Heart right ventricle (tissue), 16 donors: ENCODE results near the gene PEX11A. TPM values are rescaled to one million over a fixed set of nuclear protein-coding genes. Genes with fewer than 3 reads are reported as not detected.

ENCODE experiments used
- ATAC-seq, 8 donors: fragments of 200-7000 bp; cut with Tn5 transposase; one replicate each; pipeline ENCODE4 v1.9.1; 2020; ENCODE audit warnings: mild to moderate bottlenecking in 8 of 8, moderate library complexity in 8 of 8, moderate number of reproducible peaks in 1 of 8
- DNase-seq, 2 donors: peaks; one replicate each; pipeline ENCODE4 v3.0.0-alpha.2; 2020
- H3K27ac ChIP-seq, 10 donors: fragments of 200-600 bp; sonication (generic) in 2 of 10; one replicate each; pipeline versions ENCODE4 v1.5.0 to v1.8.0; 2020 to 2022; ENCODE audit warnings: mild to moderate bottlenecking in 3 of 10
- H3K27me3 ChIP-seq, 7 donors: fragments of 200-600 bp; one replicate each; pipeline ENCODE4 v1.8.0; 2021 to 2022; ENCODE audit warnings: mild to moderate bottlenecking in 2 of 7
- H3K36me3 ChIP-seq, 9 donors: fragments of 200-600 bp; sonication (generic) in 1 of 9; one replicate each; pipeline versions ENCODE4 v1.5.0 to v1.8.0; 2020 to 2022; ENCODE audit warnings: mild to moderate bottlenecking in 2 of 9
- H3K4me1 ChIP-seq, 9 donors: fragments of 200-600 bp; sonication (generic) in 1 of 9; one replicate each; pipeline versions ENCODE4 v1.5.0 to v1.8.0; 2020 to 2022; ENCODE audit warnings: mild to moderate bottlenecking in 4 of 9
- H3K4me3 ChIP-seq, 10 donors: fragments of 200-600 bp; sonication (generic) in 2 of 10; one replicate each; pipeline versions ENCODE4 v1.5.0 to v1.8.0; 2020 to 2022; ENCODE audit warnings: mild to moderate bottlenecking in 7 of 10, moderate library complexity in 2 of 10
- H3K9me3 ChIP-seq, 11 donors: fragments of 200-600 bp in 10 of 11; sonication (generic) in 2 of 11; one replicate each; pipeline versions ENCODE4 v1.5.0 to v1.8.0; 2013 to 2022; ENCODE audit warnings: mild to moderate bottlenecking in 2 of 11, control low read depth in 1 of 11, moderate library complexity in 1 of 11
- CTCF ChIP-seq, 9 donors: fragments of 200-600 bp; sonication (generic) in 2 of 9; IDR thresholded peaks; one replicate each; pipeline versions ENCODE4 v1.5.0 to v1.8.0; 2021 to 2022; ENCODE audit warnings: antibody characterized with exemption in 9 of 9, mild to moderate bottlenecking in 5 of 9, moderate library complexity in 1 of 9
- WGBS, 2 donors: extraction: QIAGEN DNeasy Blood & Tissue Kit; methylation state at CpG; one replicate each; pipeline ENCODE4 v1.1.7; 2013; ENCODE audit warnings: inconsistent platforms in 1 of 2; 5-methylcytosine and 5-hydroxymethylcytosine counted together
- intact Hi-C, 10 donors: fragments of 100-400 bp; cut with DNase I; formaldehyde crosslinking; loops; one replicate each; pipeline versions ENCODE4 v1.11.1 to v1.14.2; 2022
- polyA plus RNA-seq, 2 donors: library from polyadenylated mRNA; stranded (reverse); fragments of 200-250 nt; gene quantifications; one replicate each; pipeline ENCODE4 v1.2.3, GENCODE V29; 2013
- total RNA-seq, 10 donors: library from RNA; stranded (reverse); fragmentation: NEBNext Ultra II Directional in 3 of 10; extraction: Animal tissue kit (Norgen Biotek cat#: 25700) in 3 of 10; gene quantifications; one replicate each; pipeline versions ENCODE4 v1.2.1 to v1.2.4, GENCODE V29; 2021 to 2023
- donor health status: Arrhythmogenic right ventricular cardiomyopathy.
- donor health status: ischemic (EF 13 %, LVEDD 7.1; RV severe dilation, severe dysfunction).
- donor health status: healthy with polysubstance abuse.
- donor health status: DM: no; HTN: yes; CAD: no.
- donor health status: DM: no; HTN: no; CAD: no.
- donor health status: ischemic (EF 25% LVEDD 6.9; RV normal size, moderate dysfunction).
- donor health status: ischemic (EF 25% LVEDD 5.7; RV mildly dilated, moderate dysfunction).
- donor health status: healthy.
- donor health status: DM: yes; HTN: yes; CAD: no.
- donor health status: Ischemic cardiomyopathy.
- donor health status: ischemic (EF 35%, LVEDD 5.7; RV mildly dilated, moderate dysfunction).
- donor health status: nonischemic (EF 11% LVEDD 7.7; RV severe dilation, severe dysfunction).
- donor health status: DM: yes; HTN: yes; CAD: no.
- donor health status: PGD.
- donor health status: ischemic (EF 29% LVEDD 5.4; RV normal size, mild dysfunction).
- donor health status: nonischemic (EF 23%, LVEDD 6.1; RV moderate dilation, normal function).

PEX11A gene
- total and polyA plus RNA-seq, 12 donors = 6.0 to 14.3 (median 8.8) TPM

- intact Hi-C loops = no loop called here
- peaks cover 0 to 65% (median 19%) of the 10 kb centered on the region in 9 donors for H3K36me3 ChIP-seq
- ATAC-seq = no peak
Observed at GRCh38 chr15:89631902-89632264, 58.7 kb downstream of the PEX11A start.

More at GRCh38 chr15:89631902-89632264, 58.7 kb downstream of the PEX11A start:
- Histone ChIP-seq H3K9me3 (peaks cover 0 to 6% (median 0%) of the 10 kb centered on the region in 11 donors), H3K4me1 (no peaks in the 10 kb centered on the region), H3K27ac (no peak overlapping the region), H3K27me3 (no peaks in the 10 kb centered on the region), H3K4me3 (no peak overlapping the region)
- no peak for DNase-seq
- TF ChIP-seq CTCF (IDR thresholded peaks at IDR 0.05) = no peak
- WGBS, 2 donors = 87 to 88% methylated on average over 10 of the region's 10 CpGs

Other genes with a start within 250 kb of the PEX11A start
- gene RHCG, start 194.2 kb downstream of the PEX11A start, total RNA-seq = 1 to 10 TPM in 1 of 10 donors, under 1 TPM in 4, not detected in 5; 0.32 to 1.4 (median 0.77) TPM
- 1 to 10 TPM in 1 of 2 donors, not detected in 1; 1.9 TPM for gene RHCG, start 194.2 kb downstream of the PEX11A start, polyA plus RNA-seq
- under 1 TPM in 4 of 10 donors, not detected in 6; 0.04 to 0.93 (median 0.15) TPM for gene TICRR, start 115.3 kb downstream of the PEX11A start, total RNA-seq
- gene TICRR, start 115.3 kb downstream of the PEX11A start, polyA plus RNA-seq = under 1 TPM; under 0.01 to 0.01 TPM
- 1 to 10 TPM; 1.6 to 4.7 (median 3.1) TPM for gene KIF7, start 35.3 kb downstream of the PEX11A start, total RNA-seq
- 1 to 10 TPM; 1.5 to 3.7 TPM for gene KIF7, start 35.3 kb downstream of the PEX11A start, polyA plus RNA-seq
- gene PLIN1, start 11.4 kb downstream of the PEX11A start, total RNA-seq = 10 to 100 TPM in 4 of 10 donors, 1 to 10 TPM in 4, under 1 TPM in 2; 0.30 to 45.3 (median 6.1) TPM
- 10 to 100 TPM; 13.2 to 15.7 TPM for gene PLIN1, start 11.4 kb downstream of the PEX11A start, polyA plus RNA-seq
- gene WDR93, start 57 bp upstream of the PEX11A start, total RNA-seq = under 1 TPM in 2 of 10 donors, not detected in 8; 0.15 TPM
- gene WDR93, start 57 bp upstream of the PEX11A start, polyA plus RNA-seq = under 1 TPM in 1 of 2 donors, not detected in 1; 0.09 TPM
- 1 to 10 TPM; 1.3 to 7.6 (median 5.6) TPM for gene MESP1, start 60.5 kb upstream of the PEX11A start, total RNA-seq
- 1 to 10 TPM; 1.3 to 9.2 TPM for gene MESP1, start 60.5 kb upstream of the PEX11A start, polyA plus RNA-seq
- under 1 TPM in 5 of 10 donors, not detected in 5; 0.21 to 0.52 (median 0.32) TPM for gene MESP2, start 85.6 kb upstream of the PEX11A start, total RNA-seq
- gene MESP2, start 85.6 kb upstream of the PEX11A start, polyA plus RNA-seq = under 1 TPM; 0.04 to 0.73 TPM
- gene ANPEP, start 124.1 kb upstream of the PEX11A start, total RNA-seq = 10 to 100 TPM in 1 of 10 donors, 1 to 10 TPM in 8, under 1 TPM in 1; 0.77 to 17.8 (median 2.4) TPM
- 1 to 10 TPM; 6.1 to 9.9 TPM for gene ANPEP, start 124.1 kb upstream of the PEX11A start, polyA plus RNA-seq
- 10 to 100 TPM; 37.0 to 55.5 (median 46.1) TPM for gene AP3S2, start 203.2 kb upstream of the PEX11A start, total RNA-seq
- 10 to 100 TPM; 16.8 to 19.2 TPM for gene AP3S2, start 203.2 kb upstream of the PEX11A start, polyA plus RNA-seq
- 10 to 100 TPM in 9 of 10 donors, 1 to 10 TPM in 1; 7.7 to 12.8 (median 11.3) TPM for gene ARPIN, start 222.2 kb upstream of the PEX11A start, total RNA-seq
- gene ARPIN, start 222.2 kb upstream of the PEX11A start, polyA plus RNA-seq = 1 to 10 TPM; 4.6 to 8.0 TPM